Hippocampal formation (tissue), 2 donors: ENCODE measurements around the gene TMEM40.
A peak's percentile ranks its signal among the peaks of the same experiment; 100 is the strongest.
"Not testable (repeated sequence)": the region's sequence is repeated elsewhere in the genome, so short reads cannot be mapped to it uniquely, and the experiment has no call there.

Experiments
- DNase-seq, 2 donors: peaks; one replicate each; lab custom pipeline; 2025; lab: John Stamatoyannopoulos, UW

The TMEM40 gene

GRCh38 chr3:12751571-12751970 is 7.5 kb downstream of the TMEM40 start:
- no peak for DNase-seq

DNA sequence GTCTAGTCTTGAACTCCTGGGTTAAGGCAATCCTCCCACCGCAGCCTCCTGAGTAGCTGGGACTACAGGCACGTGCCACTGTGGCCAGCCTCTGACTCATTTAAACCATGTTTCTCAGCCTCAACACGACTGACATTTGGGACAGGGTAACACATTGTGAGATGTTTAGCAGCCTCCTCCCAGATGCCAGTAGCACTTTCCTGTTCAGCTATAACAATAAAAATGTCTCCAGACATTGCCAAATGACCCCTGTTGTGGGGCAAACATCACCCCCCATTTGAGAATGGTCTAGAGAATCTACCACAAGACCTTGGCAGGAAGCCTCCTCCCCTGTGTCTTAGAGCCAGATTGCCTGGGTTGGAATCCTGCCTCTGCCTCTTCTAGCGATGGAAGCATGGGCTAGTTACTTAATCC is 8.4 kb downstream of the TMEM40 start:
- DNase-seq = no peak

- DNase-seq = no peak
Measured at GRCh38 chr3:12750223-12750622, 8.8 kb downstream of the TMEM40 start.

DNA sequence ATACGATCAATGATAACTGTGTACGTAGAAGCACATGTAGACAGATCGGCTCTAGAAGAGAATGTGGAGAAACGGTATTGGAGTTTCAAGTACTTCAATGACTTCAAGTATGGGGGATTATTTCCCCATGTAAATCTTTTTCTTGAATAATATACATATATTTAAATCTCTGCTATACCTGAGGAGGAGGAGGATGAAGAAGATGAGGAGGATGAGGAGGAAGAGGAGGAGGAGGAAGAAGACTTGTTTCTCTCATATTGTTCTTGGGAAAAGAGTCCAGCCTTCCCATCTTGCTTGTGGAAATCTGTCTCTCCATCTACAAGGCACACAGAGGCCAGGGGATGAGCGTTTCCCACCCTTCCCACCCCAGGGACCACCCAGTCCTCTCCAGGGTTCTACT is 10.6 kb downstream of the TMEM40 start:
- no peak for DNase-seq

- no peak for DNase-seq
Measured at GRCh38 chr3:12746419-12746818, 12.6 kb downstream of the TMEM40 start.

- DNase-seq = no peak
Measured at GRCh38 chr3:12744326-12744725, 14.7 kb downstream of the TMEM40 start.

GRCh38 chr3:12743583-12743982 is 15.5 kb downstream of the TMEM40 start:
- no peak for DNase-seq

DNA sequence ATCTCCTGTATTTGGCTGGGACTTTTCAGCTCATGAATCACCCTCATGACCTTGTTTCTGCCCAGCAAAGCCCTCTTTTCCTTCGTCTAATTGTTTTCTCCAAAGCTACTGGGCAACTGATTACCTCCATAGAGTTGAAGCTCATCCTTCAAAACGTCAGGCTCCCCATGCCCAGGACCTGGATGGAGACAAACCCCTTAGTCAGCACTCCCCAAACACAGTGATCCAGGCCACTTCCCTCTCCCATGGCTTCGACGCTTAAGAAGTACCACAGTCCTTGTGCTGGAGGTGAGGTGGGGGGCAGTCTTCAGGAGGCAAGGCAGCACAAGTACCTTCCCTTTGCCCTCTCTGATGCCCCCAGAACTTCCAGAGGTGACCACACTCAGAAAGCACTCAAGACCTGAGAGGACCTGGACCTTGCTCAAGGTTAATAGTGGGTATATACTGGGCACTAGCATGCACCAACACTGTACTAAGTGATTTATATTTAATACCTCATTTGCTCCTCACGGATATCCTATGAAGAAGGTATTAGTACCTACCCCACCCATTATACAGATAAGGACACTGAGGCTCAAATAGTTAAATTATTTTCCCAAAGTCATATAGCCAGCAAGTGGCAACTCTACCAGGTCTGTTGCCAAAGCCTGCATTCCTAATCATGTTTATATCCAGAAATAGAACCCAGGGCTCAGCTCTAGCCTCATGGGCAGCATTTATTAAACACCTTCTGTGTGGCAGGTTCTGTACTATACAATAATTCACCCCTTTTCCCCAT is 16.5 kb downstream of the TMEM40 start:
- DNase-seq = no peak

DNA sequence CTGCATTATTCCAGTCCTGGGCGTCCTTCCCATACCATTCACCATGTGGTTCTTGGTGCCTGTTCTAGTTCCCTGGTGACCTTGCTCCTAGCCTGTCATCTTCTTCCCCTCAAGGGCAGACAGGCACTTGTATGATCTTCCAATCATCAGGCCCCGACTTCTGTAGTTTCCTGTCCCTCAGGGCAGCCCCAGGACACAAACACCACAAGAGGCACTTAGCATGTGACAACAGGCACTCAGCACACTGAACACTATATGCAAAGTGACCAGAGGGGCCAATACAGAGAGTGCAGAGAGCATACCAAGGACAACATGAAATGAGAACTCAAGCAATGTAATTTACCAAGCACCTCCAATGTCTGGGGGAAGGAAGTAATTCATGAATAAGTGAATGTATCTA is 17.9 kb downstream of the TMEM40 start:
- DNase-seq = no peak

DNA sequence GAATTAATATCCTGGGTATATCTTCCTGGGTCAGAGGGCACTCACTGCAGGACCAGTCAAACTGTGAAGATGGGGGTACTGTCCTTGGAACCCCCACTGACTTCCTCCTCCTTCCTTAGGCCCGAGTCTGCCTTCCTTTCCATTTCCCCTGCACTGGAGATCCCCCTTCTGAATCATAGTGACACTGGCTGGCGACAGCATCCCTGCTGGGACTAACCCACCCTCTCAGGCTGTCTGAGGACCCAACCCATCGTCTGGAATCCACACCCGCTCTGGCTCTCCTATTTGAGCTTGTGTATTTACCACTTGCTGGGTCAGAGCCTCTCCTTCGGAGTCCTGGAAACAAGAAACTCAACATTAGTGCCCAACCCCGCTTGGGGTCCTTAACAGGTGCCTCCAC is 21.2 kb downstream of the TMEM40 start:
- no peak for DNase-seq

DNA sequence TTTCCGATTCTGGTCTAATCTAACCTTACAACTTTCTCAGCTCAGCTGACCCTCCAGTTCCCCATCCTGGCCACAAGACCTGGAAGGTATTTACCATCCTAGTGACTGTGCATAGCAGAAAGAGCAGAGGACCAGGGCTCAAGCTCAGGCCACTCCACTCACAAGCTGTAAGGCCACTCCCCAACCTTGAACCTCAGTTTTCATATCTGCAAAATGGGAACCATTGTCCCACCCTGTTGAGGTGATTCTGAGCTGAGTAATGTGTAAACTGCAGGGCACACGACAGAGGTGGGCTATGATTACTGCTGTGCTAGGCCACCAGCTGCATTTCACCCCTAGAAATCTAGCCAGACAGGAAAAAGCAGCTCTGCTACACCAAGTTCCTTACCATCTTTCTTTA is 21.7 kb downstream of the TMEM40 start:
- DNase-seq = no peak

- DNase-seq = no peak
Measured at GRCh38 chr3:12734960-12735359, 24.1 kb downstream of the TMEM40 start.

- DNase-seq = no peak
Measured at GRCh38 chr3:12733566-12733965, 25.5 kb downstream of the TMEM40 start.

GRCh38 chr3:12730506-12731242 is 28.4 kb downstream of the TMEM40 start:
- DNase-seq = no peak

- no peak for DNase-seq
Measured at GRCh38 chr3:12729051-12729651, 29.9 kb downstream of the TMEM40 start.

DNA sequence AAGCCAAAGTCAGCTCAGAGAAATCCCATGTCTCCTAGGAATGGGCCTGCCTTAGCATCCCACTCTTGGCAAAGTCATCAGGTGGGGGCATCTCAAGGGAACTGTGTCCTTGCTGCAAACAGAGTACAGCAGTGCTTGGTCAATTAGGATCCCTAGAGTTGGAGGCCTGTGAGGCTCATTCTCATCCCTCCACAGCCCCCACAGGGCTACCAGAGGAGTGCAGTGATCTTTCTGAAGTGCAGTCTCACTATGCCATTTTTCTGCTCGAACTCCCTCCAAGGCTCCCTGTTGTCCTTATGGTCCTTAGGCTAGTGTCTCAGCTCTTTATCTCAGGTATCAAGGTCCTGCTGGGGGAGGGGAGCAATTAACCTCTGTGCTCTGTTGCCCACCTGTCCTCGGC is 31.1 kb downstream of the TMEM40 start:
- DNase-seq = no peak

- DNase-seq = no peak
Measured at GRCh38 chr3:12727481-12727880, 31.6 kb downstream of the TMEM40 start.

GRCh38 chr3:12725436-12725835 is 33.6 kb downstream of the TMEM40 start:
- DNase-seq = no peak

DNA sequence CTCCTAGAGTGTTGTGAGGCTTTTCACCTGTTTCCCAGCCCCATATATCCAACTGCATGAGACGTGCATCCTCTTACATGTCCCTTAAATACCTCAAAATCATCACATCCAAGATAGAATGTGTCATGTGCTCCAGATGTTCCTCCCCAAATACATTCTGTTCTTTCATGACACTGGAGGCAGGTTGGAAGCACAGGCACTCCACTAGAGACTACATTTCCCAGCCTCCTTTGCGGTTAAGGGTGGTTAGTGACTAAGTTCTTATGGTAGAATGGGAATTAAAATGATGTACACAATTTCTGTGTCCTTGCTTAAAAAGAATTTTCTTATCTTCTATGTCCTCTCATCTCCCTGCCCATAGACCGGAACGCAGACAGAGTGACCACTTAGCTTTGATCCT is 34.3 kb downstream of the TMEM40 start:
- DNase-seq = no peak

DNA sequence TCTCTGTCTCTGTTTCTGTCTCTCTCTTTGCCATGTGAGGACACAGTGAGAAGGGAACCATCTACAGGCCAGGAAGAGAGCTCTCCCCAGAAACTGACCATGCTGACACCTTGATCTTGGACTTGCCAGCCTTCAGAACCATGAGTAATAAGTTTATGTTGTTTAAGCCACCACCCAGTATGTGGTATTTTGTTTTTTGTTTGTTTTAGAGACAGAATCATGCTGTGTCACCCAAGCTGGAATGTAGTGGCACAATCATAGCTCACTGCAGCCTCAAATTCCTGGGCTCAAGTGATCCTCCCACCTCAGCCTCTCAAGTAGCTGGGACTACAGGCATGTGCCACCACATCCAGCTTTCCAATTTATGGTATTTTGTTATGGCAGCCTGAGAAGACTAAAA is 35.7 kb downstream of the TMEM40 start:
- not testable (repeated sequence) for DNase-seq

GRCh38 chr3:12722226-12722625 is 36.8 kb downstream of the TMEM40 start:
- no peak for DNase-seq

- peak; percentile 54 to 66 for DNase-seq
Measured at GRCh38 chr3:12719984-12720898, 38.8 kb downstream of the TMEM40 start.
